Gastroesophageal sphincter (tissue), 3 donors: ENCODE results near the gene USP15.

ENCODE experiments used
- EP300 ChIP-seq: sonication (generic); formaldehyde crosslinking; IDR thresholded peaks from one replicate; pipeline ENCODE4 v1.6.1; 2017; ENCODE audit warnings: antibody characterized with exemption, mild to moderate bottlenecking
- TF ChIP-seq, protein P1 (sequence below), 4 experiments: fragments of 200-600 bp in 2 of 4; fragments of 450-650 bp in 2 of 4; sonication (generic) in 1 of 4; IDR thresholded peaks; one replicate each; pipeline ENCODE4 v1.5.1; 2017 to 2019; ENCODE audit warnings: antibody characterized with exemption in 4 of 4, mild to moderate bottlenecking in 2 of 4, moderate library complexity in 2 of 4

DNA sequence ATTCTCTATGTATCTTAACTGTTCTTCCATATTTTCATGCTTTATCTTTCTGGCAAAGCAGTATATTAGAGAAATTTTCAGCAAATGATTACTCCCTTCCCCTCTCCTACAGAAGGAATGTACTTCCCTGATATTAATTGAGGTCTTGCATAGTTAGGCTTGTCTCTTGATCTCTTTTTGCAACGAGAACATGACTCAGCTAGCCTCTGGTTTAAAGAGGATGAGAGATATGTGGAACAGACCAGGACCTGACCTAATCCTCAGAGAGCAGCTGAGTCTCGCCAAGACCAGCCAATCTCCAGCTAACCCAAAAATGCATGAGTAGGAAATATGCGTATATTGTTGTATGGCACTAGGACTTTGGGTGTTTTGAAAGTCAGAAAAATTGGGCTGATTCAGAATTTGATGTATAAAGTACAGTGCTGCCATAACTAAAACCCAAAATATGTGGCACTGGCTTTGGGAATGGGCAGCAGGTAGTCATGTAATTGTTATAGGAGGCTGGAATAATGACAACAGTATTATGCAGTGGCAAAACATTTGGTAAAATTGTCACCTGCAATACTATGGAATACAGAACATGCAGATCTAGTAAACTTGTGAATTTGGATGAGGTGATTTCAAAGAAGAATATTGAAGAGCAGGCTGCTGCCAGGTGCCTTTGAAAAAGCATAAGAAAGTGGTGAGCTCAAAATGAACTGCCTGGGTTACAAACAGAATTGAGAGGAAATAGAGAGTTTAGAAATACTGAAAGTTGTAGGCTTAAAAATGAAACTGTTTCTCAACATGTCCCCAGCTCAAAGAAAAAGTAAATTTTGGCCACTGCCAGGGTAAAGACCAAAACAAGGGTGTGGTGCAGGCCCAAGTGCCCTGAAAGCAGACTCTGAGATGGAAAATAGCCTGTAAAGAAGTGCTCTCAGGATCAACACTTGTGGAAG lies 9.3 kb upstream of the USP15 start:
- TF ChIP-seq, protein P1, sequence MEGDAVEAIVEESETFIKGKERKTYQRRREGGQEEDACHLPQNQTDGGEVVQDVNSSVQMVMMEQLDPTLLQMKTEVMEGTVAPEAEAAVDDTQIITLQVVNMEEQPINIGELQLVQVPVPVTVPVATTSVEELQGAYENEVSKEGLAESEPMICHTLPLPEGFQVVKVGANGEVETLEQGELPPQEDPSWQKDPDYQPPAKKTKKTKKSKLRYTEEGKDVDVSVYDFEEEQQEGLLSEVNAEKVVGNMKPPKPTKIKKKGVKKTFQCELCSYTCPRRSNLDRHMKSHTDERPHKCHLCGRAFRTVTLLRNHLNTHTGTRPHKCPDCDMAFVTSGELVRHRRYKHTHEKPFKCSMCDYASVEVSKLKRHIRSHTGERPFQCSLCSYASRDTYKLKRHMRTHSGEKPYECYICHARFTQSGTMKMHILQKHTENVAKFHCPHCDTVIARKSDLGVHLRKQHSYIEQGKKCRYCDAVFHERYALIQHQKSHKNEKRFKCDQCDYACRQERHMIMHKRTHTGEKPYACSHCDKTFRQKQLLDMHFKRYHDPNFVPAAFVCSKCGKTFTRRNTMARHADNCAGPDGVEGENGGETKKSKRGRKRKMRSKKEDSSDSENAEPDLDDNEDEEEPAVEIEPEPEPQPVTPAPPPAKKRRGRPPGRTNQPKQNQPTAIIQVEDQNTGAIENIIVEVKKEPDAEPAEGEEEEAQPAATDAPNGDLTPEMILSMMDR (IDR thresholded peaks at IDR 0.05) = no peak
- no peak for TF ChIP-seq EP300
